Inferior parietal cortex (tissue), 1 donor: ENCODE data around the gene SGCA.

Source experiments
- DNase-seq: peaks from one replicate; pipeline ENCODE4 v3.0.0-alpha.2; 2016; ENCODE audit errors: extremely low spot score

SGCA gene

GRCh38 chr17:50167371-50167770 lies 1.6 kb downstream of the SGCA start:
- no peak for DNase-seq

- DNase-seq: no peak
These were observed 2.5 kb downstream of the SGCA start for GRCh38 chr17:50168319-50168718.

GRCh38 chr17:50169121-50169764 lies 3.4 kb downstream of the SGCA start:
- no peak for DNase-seq

- DNase-seq: no peak
These were observed 4.2 kb downstream of the SGCA start for GRCh38 chr17:50169881-50170459.

GRCh38 chr17:50170662-50171370 lies 5.0 kb downstream of the SGCA start:
- no peak for DNase-seq

GRCh38 chr17:50171371-50172071 lies 5.7 kb downstream of the SGCA start:
- no peak for DNase-seq

- DNase-seq: no peak
These were observed 6.3 kb downstream of the SGCA start for GRCh38 chr17:50172130-50172529.

- no peak for DNase-seq
These were observed 7.1 kb downstream of the SGCA start for GRCh38 chr17:50172936-50173334.

GRCh38 chr17:50173335-50173941 lies 7.6 kb downstream of the SGCA start:
- DNase-seq: no peak

GRCh38 chr17:50174444-50174843 lies 8.6 kb downstream of the SGCA start:
- no peak for DNase-seq

GRCh38 chr17:50175035-50175807 lies 9.4 kb downstream of the SGCA start:
- no peak for DNase-seq

GRCh38 chr17:50176559-50177357 lies 11.0 kb downstream of the SGCA start:
- DNase-seq: no peak

- DNase-seq: no peak
These were observed 11.7 kb downstream of the SGCA start for GRCh38 chr17:50177476-50177875.

GRCh38 chr17:50177983-50178834 lies 12.4 kb downstream of the SGCA start:
- DNase-seq: no peak

GRCh38 chr17:50180111-50180510 lies 14.3 kb downstream of the SGCA start:
- DNase-seq: no peak

- DNase-seq: no peak
These were observed 14.8 kb downstream of the SGCA start for GRCh38 chr17:50180620-50181019.

GRCh38 chr17:50181144-50181543 lies 15.3 kb downstream of the SGCA start:
- no peak for DNase-seq

- DNase-seq: no peak
These were observed 16.1 kb downstream of the SGCA start for GRCh38 chr17:50181591-50182560.
